H1 (cell line): Measurements from ENCODE around the gene DDI2. TPM values are rescaled to one million over a fixed set of nuclear protein-coding genes. Genes with fewer than 3 reads are reported as not detected.

Experiments
- CTCF ChIA-PET: fragments of 300-600 bp; sonication (Branson Sonifier 250); formaldehyde crosslinking; loops from one replicate; lab custom pipeline; 2021; ENCODE audit not compliant: partially characterized antibody; lab: Charles Lee
- POLR2A ChIA-PET: fragments of 300-600 bp; sonication (Branson Sonifier 250); formaldehyde crosslinking; loops from one replicate; lab custom pipeline; 2021; ENCODE audit warnings: inconsistent platforms; ENCODE audit not compliant: partially characterized antibody; lab: Charles Lee
- DNase-seq, 2 experiments: peaks; one replicate each; pipeline versions ENCODE4 v3.0.0 to v3.0.0-alpha.2; 2010 to 2022; ENCODE audit warnings: low spot score in 2 of 2, low read depth in 1 of 2, mixed read lengths in 1 of 2
- FAIRE-seq: peaks from 2 replicates; lab custom pipeline; 2011; peaks lifted over from hg19 to GRCh38; lab: Jason Lieb, UNC
- H2AFZ ChIP-seq: 2 replicates; pipeline ENCODE4 v1.8.1; 2012; ENCODE audit warnings: low read length, inconsistent platforms
- H2AK5ac ChIP-seq: 2 replicates; pipeline ENCODE4 v1.6.1; 2013; ENCODE audit warnings: low read depth, low read length
- H2BK120ac ChIP-seq: replicated peaks from 2 replicates; pipeline ENCODE3; 2013; ENCODE audit warnings: low read depth, low read length, inconsistent platforms
- H2BK12ac ChIP-seq: 2 replicates; pipeline ENCODE4 v1.6.1; 2013; ENCODE audit warnings: low read depth, low read length
- H2BK15ac ChIP-seq: 2 replicates; pipeline ENCODE4 v1.6.1; 2013; ENCODE audit warnings: low read length
- H2BK20ac ChIP-seq: 2 replicates; pipeline ENCODE4 v1.6.1; 2013; ENCODE audit warnings: low read length
- H2BK5ac ChIP-seq: 2 replicates; pipeline ENCODE4 v1.6.1; 2013; ENCODE audit warnings: low read depth, low read length
- H3K14ac ChIP-seq: 2 replicates; pipeline ENCODE4 v1.6.1; 2013; ENCODE audit warnings: inconsistent platforms; ENCODE audit not compliant: insufficient read length
- H3K18ac ChIP-seq: 2 replicates; pipeline ENCODE4 v1.6.1; 2013; ENCODE audit warnings: low read length; ENCODE audit errors: extremely low read depth
- H3K23ac ChIP-seq: 2 replicates; pipeline ENCODE4 v1.6.1; 2013; ENCODE audit warnings: inconsistent platforms; ENCODE audit not compliant: insufficient read length
- H3K23me2 ChIP-seq: 2 replicates; pipeline ENCODE4 v1.6.1; 2013; ENCODE audit warnings: low read depth, low read length
- H3K27ac ChIP-seq: 2 replicates; pipeline ENCODE4 v1.6.1; 2011; ENCODE audit warnings: low read depth, low read length, inconsistent platforms
- H3K27me3 ChIP-seq, 4 experiments: replicated peaks in 1 of 4; 1 replicate in 1 of 4; 2 replicates in 3 of 4; pipeline versions ENCODE4 v1.6.1 to v1.8.1; 2011 to 2013; ENCODE audit warnings: low read length in 3 of 4, mild to moderate bottlenecking in 3 of 4, inconsistent platforms in 2 of 4, mixed read lengths in 2 of 4, moderate library complexity in 1 of 4; ENCODE audit not compliant: control insufficient read depth in 3 of 4, insufficient read depth in 3 of 4; ENCODE audit errors: extremely low read depth in 1 of 4
- H3K36me3 ChIP-seq, 4 experiments: 2 replicates each; pipeline versions ENCODE4 v1.6.1 to v1.8.1; 2011 to 2013; ENCODE audit warnings: mild to moderate bottlenecking in 4 of 4, low read length in 3 of 4, moderate library complexity in 2 of 4, control low read depth in 1 of 4, inconsistent platforms in 1 of 4; ENCODE audit not compliant: insufficient read depth in 4 of 4, control insufficient read depth in 2 of 4
- H3K4ac ChIP-seq: replicated peaks from 2 replicates; pipeline ENCODE3; 2013; ENCODE audit warnings: low read length, low read depth, mixed read lengths, inconsistent platforms; ENCODE audit not compliant: insufficient read length
- H3K4me1 ChIP-seq, 4 experiments: replicated peaks in 1 of 4; 1 replicate in 1 of 4; 2 replicates in 3 of 4; pipeline versions ENCODE4 v1.6.1 to v1.8.1; 2011 to 2013; ENCODE audit warnings: low read length in 3 of 4, inconsistent platforms in 2 of 4, mixed read lengths in 1 of 4; ENCODE audit not compliant: insufficient read depth in 4 of 4, control insufficient read depth in 3 of 4
- H3K4me2 ChIP-seq, 2 experiments: 2 replicates each; pipeline versions ENCODE4 v1.6.1 to v1.8.1; 2011 to 2013; ENCODE audit warnings: low read depth in 2 of 2, low read length in 2 of 2, control low read depth in 1 of 2, inconsistent platforms in 1 of 2, mild to moderate bottlenecking in 1 of 2; ENCODE audit not compliant: insufficient read depth in 1 of 2
- H3K4me3 ChIP-seq, 4 experiments: fragments of 200-600, 300-600 bp in 1 of 4; sonication (generic), shearing (Covaris generic), sonication (Bioruptor Twin) in 1 of 4; 2 replicates each; pipeline versions ENCODE4 v1.5.1 to v1.8.1; 2011 to 2016; ENCODE audit warnings: low read length in 4 of 4, low read depth in 3 of 4, control low read depth in 2 of 4, inconsistent platforms in 2 of 4, mild to moderate bottlenecking in 2 of 4, mixed read lengths in 1 of 4, moderate library complexity in 1 of 4; ENCODE audit not compliant: insufficient read depth in 2 of 4; ENCODE audit errors: extremely low read depth in 1 of 4
- H3K56ac ChIP-seq: replicated peaks from 2 replicates; pipeline ENCODE3; 2013; ENCODE audit warnings: low read depth, mild to moderate bottlenecking, mixed read lengths, low read length, inconsistent platforms; ENCODE audit not compliant: insufficient read length
- H3K79me1 ChIP-seq: 2 replicates; pipeline ENCODE4 v1.6.1; 2013; ENCODE audit warnings: low read depth, low read length, control low read depth
- H3K79me2 ChIP-seq, 2 experiments: 2 replicates each; pipeline versions ENCODE4 v1.6.1 to v1.8.1; 2012 to 2013; ENCODE audit warnings: low read length in 2 of 2, mild to moderate bottlenecking in 2 of 2, inconsistent platforms in 1 of 2; ENCODE audit not compliant: insufficient read depth in 2 of 2, control insufficient read depth in 1 of 2
- H3K9ac ChIP-seq, 4 experiments: replicated peaks in 1 of 4; 1 replicate in 1 of 4; 2 replicates in 3 of 4; pipeline versions ENCODE4 v1.6.1 to v1.8.1; 2011 to 2013; ENCODE audit warnings: low read depth in 3 of 4, low read length in 3 of 4, control low read depth in 2 of 4, mild to moderate bottlenecking in 2 of 4, moderate library complexity in 2 of 4, inconsistent platforms in 1 of 4; ENCODE audit errors: extremely low read depth in 1 of 4
- H3K9me3 ChIP-seq, 2 experiments: 2 replicates each; pipeline versions ENCODE4 v1.6.1 to v1.8.1; 2012 to 2013; ENCODE audit warnings: mild to moderate bottlenecking in 2 of 2, moderate library complexity in 2 of 2, control low read depth in 1 of 2, inconsistent platforms in 1 of 2, low read depth in 1 of 2, low read length in 1 of 2, mixed read lengths in 1 of 2; ENCODE audit not compliant: insufficient read depth in 2 of 2
- H4K20me1 ChIP-seq, 2 experiments: replicated peaks in 1 of 2; 2 replicates each; pipeline versions ENCODE3 to v1.8.1; 2011 to 2013; ENCODE audit warnings: inconsistent platforms in 2 of 2, low read length in 2 of 2, mild to moderate bottlenecking in 1 of 2; ENCODE audit not compliant: insufficient read depth in 2 of 2, control insufficient read depth in 1 of 2
- H4K5ac ChIP-seq: 2 replicates; pipeline ENCODE4 v1.6.1; 2013; ENCODE audit warnings: low read length, low read depth, mixed read lengths, inconsistent platforms; ENCODE audit not compliant: insufficient read length
- H4K8ac ChIP-seq: 2 replicates; pipeline ENCODE4 v1.8.0; 2013; ENCODE audit warnings: mild to moderate bottlenecking, moderate library complexity, low read length, inconsistent platforms; ENCODE audit not compliant: insufficient read depth; ENCODE audit errors: extremely low read depth
- H4K91ac ChIP-seq: replicated peaks from 2 replicates; pipeline ENCODE3; 2013; ENCODE audit warnings: low read length, mixed read lengths, inconsistent platforms; ENCODE audit not compliant: insufficient read length
- BCL11A ChIP-seq, 2 experiments: IDR thresholded peaks; one replicate each; pipeline ENCODE4 v1.6.1; 2011; ENCODE audit warnings: low read depth in 2 of 2, low read length in 2 of 2, mild to moderate bottlenecking in 2 of 2
- CEBPB ChIP-seq: IDR thresholded peaks from 2 replicates; pipeline ENCODE4 v1.6.1; 2012; ENCODE audit warnings: low read depth, low read length
- CHD1 ChIP-seq: IDR thresholded peaks from 2 replicates; pipeline ENCODE4 v1.6.1; 2012; ENCODE audit warnings: low read depth, low read length, improper control_type of control experiment
- CTCF ChIP-seq, 3 experiments: IDR thresholded peaks; 1 replicate in 2 of 3; 2 replicates in 1 of 3; pipeline versions ENCODE4 v1.5.1 to v1.6.1; 2011; ENCODE audit warnings: low read length in 3 of 3, mild to moderate bottlenecking in 3 of 3, inconsistent platforms in 2 of 3, low read depth in 1 of 3, moderate library complexity in 1 of 3; ENCODE audit not compliant: insufficient read depth in 1 of 3; ENCODE audit errors: control extremely low read depth in 1 of 3
- EGR1 ChIP-seq: IDR thresholded peaks from 2 replicates; pipeline ENCODE4 v1.6.1; 2011; ENCODE audit warnings: low read depth, low read length, borderline replicate concordance
- EP300 ChIP-seq, 2 experiments: IDR thresholded peaks; 1 replicate in 1 of 2; 2 replicates in 1 of 2; pipeline ENCODE4 v1.6.1; 2011 to 2012; ENCODE audit warnings: low read depth in 2 of 2, low read length in 2 of 2, mild to moderate bottlenecking in 2 of 2, borderline replicate concordance in 1 of 2, inconsistent platforms in 1 of 2, moderate library complexity in 1 of 2
- GABPA ChIP-seq: IDR thresholded peaks from 2 replicates; pipeline ENCODE4 v1.6.1; 2011; ENCODE audit warnings: mild to moderate bottlenecking, low read length, moderate library complexity, borderline replicate concordance; ENCODE audit not compliant: insufficient read depth
- HDAC6 ChIP-seq: IDR thresholded peaks from one replicate; pipeline ENCODE4 v1.7.1; 2012; ENCODE audit warnings: low read depth, mild to moderate bottlenecking, inconsistent platforms, low read length, moderate library complexity
- JUN ChIP-seq: IDR thresholded peaks from 2 replicates; pipeline ENCODE4 v1.6.1; 2011; ENCODE audit warnings: low read depth, mild to moderate bottlenecking, improper control_type of control experiment, low read length
- SIRT6 ChIP-seq: IDR thresholded peaks from one replicate; pipeline ENCODE4 v1.7.1; 2012; ENCODE audit warnings: low read length, inconsistent platforms
- SIX5 ChIP-seq: IDR thresholded peaks from 2 replicates; pipeline ENCODE4 v1.6.1; 2011; ENCODE audit warnings: mild to moderate bottlenecking, low read depth, low read length
- SUZ12 ChIP-seq: fragments of 200-600 bp; sonication (generic); IDR thresholded peaks from 2 replicates; pipeline ENCODE4 v1.6.1; 2012; ENCODE audit warnings: mild to moderate bottlenecking, inconsistent platforms, low read length, moderate library complexity, mixed read lengths
- WGBS, 2 experiments: shearing (Covaris generic) in 1 of 2; methylation state at CpG; one replicate each; pipeline versions ENCODE4 v1.1.6 to v1.1.7; 2013 to 2015; ENCODE audit warnings: low lambda C conversion rate in 2 of 2, mixed read lengths in 2 of 2, inconsistent platforms in 1 of 2, low coverage in 1 of 2, missing lambda C conversion rate in 1 of 2; ENCODE audit not compliant: insufficient replicate concordance in 2 of 2, insufficient coverage in 1 of 2, insufficient read length in 1 of 2; ENCODE audit errors: extremely low coverage in 1 of 2, missing lambda C conversion rate in 1 of 2; 5-methylcytosine and 5-hydroxymethylcytosine counted together
- polyA plus RNA-seq, 7 experiments: library from polyadenylated mRNA; depleted of rRNA in 3 of 7; stranded (reverse) in 5 of 7; unstranded in 2 of 7; fragments of >200 nt in 5 of 7; fragments of 200-250 nt in 2 of 7; gene quantifications; 1 replicate in 5 of 7; 2 replicates in 1 of 7; 4 replicates in 1 of 7; pipeline versions ENCODE4 v1.2.1 to v1.2.3, GENCODE V29; 2011 to 2013; ENCODE audit warnings: missing spikeins in 2 of 7, mixed read lengths in 2 of 7
- total RNA-seq: library from RNA; stranded (reverse); fragmentation: NEBNext Ultra II Directional; extraction: Animal tissue kit (Norgen Biotek cat#: 25700); gene quantifications from 2 replicates; pipeline ENCODE4 v1.2.1, GENCODE V29; 2021

DDI2 gene
- total and polyA plus RNA-seq, 2 of the 8 experiments (the other 6 are each of a cell fraction or from before 2014, with no cell fraction given) = 7.7 to 38.3 TPM

GRCh38 chr1:15650433-15650832 is 33.2 kb downstream of the DDI2 start:
- H3K18ac ChIP-seq = no peak overlapping the region
- FAIRE-seq = no peak
- no peak overlapping the region for H2BK15ac ChIP-seq
- POLR2A ChIA-PET = interaction anchor here (0.8 kb wide), 1 partner anchor 11 kb away, joined by 3 read pairs; no protein-coding TSS in a partner anchor
- H3K56ac ChIP-seq = no peak overlapping the region
- H3K23ac ChIP-seq = no peak overlapping the region
- CTCF ChIA-PET = interaction anchor here (1.0 to 1.4 kb wide), 2 partner anchors 11 to 20 kb away, joined by 3 to 4 read pairs; no protein-coding TSS in a partner anchor
- no peak overlapping the region for H2AK5ac ChIP-seq
- no peaks in the 10 kb centered on the region for H3K23me2 ChIP-seq
- no peak overlapping the region for H2BK120ac ChIP-seq
- H3K79me1 ChIP-seq = no peaks in the 10 kb centered on the region; the same call in 1 of the 2 replicates
- no peak for DNase-seq
- no peaks in the 10 kb centered on the region for H3K27me3 ChIP-seq
- 96% methylated on average over 2 of the region's 2 CpGs; no CpG with 5 or more reads in 1 of the 2 experiments for WGBS, 2 experiments
- H3K79me2 ChIP-seq = no peaks in the 10 kb centered on the region
- no peak overlapping the region for H3K4ac ChIP-seq
- H3K4me3 ChIP-seq = no peak overlapping the region
- H3K4me2 ChIP-seq = no peak overlapping the region
- no peak overlapping the region for H3K27ac ChIP-seq
- no peak overlapping the region for H2BK20ac ChIP-seq
- no peaks in the 10 kb centered on the region for H3K4me1 ChIP-seq
- peaks cover 3 to 48% (median 27%) of the 10 kb centered on the region in 4 experiments; a peak in 7 of 8 replicates for H3K36me3 ChIP-seq
- no peak overlapping the region for H4K5ac ChIP-seq
- no peaks in the 10 kb centered on the region for H4K20me1 ChIP-seq
- no peak overlapping the region for H4K8ac ChIP-seq
- no peak overlapping the region for H2BK5ac ChIP-seq
- no peak overlapping the region for H3K14ac ChIP-seq
- no peak overlapping the region for H2BK12ac ChIP-seq
- H3K9me3 ChIP-seq = no peaks in the 10 kb centered on the region
- no peak overlapping the region for H3K9ac ChIP-seq
- H4K91ac ChIP-seq = no peak overlapping the region
- no peak overlapping the region for H2AFZ ChIP-seq
- TF ChIP-seq SIX5 (no peak), CTCF (IDR thresholded peaks at IDR 0.05; ENCODE audit: control extremely low read depth in 1 of 3, insufficient read depth in 1 of 3, low read depth in 1 of 3, low read length in 3 of 3) (no peak), HDAC6 (no peak), JUN (no peak), EP300 (IDR thresholded peaks at IDR 0.05; ENCODE audit: borderline replicate concordance in 1 of 2, low read depth in 2 of 2, low read length in 2 of 2) (no peak), BCL11A (IDR thresholded peaks at IDR 0.05; ENCODE audit: low read depth in 2 of 2, low read length in 2 of 2) (no peak), CHD1 (no peak), CEBPB (no peak), SUZ12 (no peak), GABPA (no peak), EGR1 (no peak), SIRT6 (no peak)
